PC-3 (cell line): ENCODE data around the gene TSTD2.

ENCODE experiments used
- CTCF ChIP-seq: fragments of 300-600 bp; sonication (generic); conservative IDR thresholded peaks from 2 replicates; pipeline ENCODE4 v1.5.1; 2017; ENCODE audit warnings: antibody characterized with exemption, low read depth, mild to moderate bottlenecking, low read length
- EZH2 ChIP-seq: fragments of 300-600 bp; sonication (generic); IDR thresholded peaks from one replicate; pipeline ENCODE4 v1.6.1; 2017; ENCODE audit warnings: antibody characterized with exemption, mild to moderate bottlenecking, low read length; ENCODE audit not compliant: unreplicated experiment
- EZH2phosphoT487 ChIP-seq: fragments of 300-600 bp; sonication (generic); IDR thresholded peaks from 2 replicates; pipeline ENCODE4 v1.6.1; 2018; ENCODE audit warnings: mild to moderate bottlenecking, antibody characterized with exemption, low read length, borderline replicate concordance

GRCh38 chr9:97647996-97648395 is 14.8 kb upstream of the TSTD2 start:
- TF ChIP-seq CTCF (no peak), EZH2phosphoT487 (no peak), EZH2 (no peak)
